Measurements from ENCODE around the gene EML2.
A peak's percentile ranks its signal among the peaks of the same experiment; 100 is the strongest.
"Not testable (repeated sequence)": the region's sequence is repeated elsewhere in the genome, so short reads cannot be mapped to it uniquely, and the experiment has no call there.

The EML2 gene

DNA sequence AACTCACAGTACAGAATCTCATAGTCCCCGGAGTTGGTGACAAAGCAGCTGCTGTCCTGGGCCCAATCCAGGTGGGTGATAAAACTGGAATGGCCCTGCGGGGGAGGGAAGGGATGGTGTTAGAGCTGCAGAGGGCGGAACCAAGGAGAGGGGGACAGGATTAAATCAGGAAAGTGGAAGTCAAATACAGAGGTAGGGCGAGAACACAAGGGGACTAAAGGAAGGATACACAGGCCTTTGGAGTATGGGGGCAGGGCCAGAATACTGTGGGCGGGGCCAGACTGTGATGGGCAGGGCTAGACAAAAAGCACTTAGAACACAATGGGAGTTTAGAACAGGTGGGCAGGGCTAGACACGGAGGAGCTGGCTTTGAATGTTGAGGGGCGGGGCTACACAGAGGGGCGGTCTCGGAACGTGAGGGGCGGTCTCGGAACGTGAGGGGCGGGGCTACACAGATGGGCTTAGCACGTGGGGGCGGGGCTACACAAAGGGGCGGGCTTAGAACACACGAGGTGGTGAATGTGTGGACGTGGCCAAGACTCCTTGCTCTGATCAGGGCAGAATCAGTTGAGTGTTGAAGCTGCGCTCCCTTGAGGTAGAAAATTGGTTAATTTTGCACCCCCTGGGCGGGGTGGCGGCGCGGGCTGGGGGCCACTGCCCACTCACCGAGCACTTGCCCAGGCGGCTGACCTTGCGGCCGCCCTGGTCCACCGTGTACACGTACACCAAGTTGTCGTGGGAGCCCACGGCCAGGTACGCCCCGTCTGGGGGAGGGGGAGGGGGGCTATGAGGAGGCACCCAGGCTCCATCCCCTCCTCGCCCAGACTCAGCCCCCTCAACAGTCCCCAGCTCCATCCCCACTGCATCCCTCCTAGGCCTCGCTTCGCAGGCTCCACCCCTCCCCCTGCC is 23.1 kb downstream of the EML2 start:
- peak in 1 of 2 donors; percentile 9 for DNase-seq

DNA sequence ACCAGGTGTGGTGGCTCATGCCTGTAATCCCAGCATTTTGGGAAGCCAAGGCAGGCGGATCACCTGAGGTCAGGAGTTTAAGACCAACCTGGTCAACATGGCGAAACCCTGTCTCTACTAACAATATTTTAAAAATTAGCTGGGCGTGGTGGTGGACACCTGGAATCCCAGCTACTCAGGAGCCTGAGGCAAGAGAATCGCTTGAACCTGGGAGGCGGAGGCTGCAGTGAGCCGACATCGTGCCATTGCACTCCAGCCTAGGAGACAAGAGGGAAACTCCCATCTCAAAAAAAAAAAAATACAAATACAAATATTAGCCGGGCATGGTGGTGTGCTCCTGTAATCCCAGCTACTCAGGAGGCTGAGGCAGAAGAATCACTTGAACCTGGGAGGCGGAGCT is 24.1 kb downstream of the EML2 start:
- not testable (repeated sequence) for DNase-seq

DNA sequence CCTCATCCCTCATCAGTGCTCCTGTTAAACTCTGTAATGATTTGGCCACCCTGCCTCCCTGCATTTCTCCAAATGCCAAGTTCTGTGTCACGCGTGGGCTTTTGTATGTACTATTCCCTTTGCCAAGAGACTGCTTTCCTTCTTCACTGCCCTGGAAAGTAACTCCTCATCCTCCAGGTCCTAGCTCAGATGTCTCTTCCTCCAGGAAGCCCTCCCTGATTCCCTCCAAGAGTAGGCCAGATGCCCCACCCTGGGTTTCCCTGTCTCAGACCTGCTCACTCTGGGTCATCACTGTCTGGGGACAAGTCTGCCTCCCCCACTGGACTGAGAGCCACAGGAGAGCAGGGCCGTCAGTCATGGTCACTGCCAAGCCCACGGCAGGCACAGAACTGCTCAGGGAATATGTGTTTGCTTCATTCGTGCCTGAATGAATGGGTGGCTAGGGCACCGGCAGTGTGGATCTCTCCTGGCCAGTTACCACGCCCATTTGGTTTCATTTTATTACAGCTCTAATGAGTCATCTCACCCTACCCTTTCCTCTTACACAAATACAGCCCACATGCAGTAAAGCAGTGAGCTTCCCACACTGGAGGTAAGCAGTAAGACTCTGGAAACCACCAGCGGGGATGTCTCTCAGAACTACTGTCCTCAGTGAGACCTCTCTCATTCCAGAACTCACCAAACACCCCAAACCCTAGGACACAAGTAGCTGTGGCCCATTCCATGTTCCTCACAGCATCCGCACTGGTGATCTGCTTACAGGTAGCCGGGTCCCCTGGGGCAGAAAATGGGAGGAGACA is 25.1 kb downstream of the EML2 start:
- DNase-seq, result peak in 1 of 2 donors; percentile 35

DNA sequence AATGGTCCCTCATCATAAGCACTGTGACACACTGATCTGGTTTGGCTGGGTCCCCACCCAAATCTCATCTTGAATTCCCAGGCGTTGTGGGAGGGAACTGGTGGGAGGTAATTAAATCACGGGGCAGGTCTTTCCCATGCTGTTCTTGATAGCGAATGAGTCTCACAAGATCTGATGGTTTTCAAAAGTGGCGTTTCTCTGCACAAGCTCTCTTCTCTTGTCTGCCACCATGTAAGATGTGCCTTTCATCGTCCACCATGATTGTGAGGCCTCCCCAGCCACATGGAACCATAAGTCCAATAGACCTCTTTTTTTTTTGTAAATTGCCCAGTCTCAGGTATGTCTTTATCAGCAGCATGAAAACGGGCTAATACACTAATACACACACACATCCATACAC is 30.2 kb downstream of the EML2 start:
- DNase-seq, result no peak

DNA sequence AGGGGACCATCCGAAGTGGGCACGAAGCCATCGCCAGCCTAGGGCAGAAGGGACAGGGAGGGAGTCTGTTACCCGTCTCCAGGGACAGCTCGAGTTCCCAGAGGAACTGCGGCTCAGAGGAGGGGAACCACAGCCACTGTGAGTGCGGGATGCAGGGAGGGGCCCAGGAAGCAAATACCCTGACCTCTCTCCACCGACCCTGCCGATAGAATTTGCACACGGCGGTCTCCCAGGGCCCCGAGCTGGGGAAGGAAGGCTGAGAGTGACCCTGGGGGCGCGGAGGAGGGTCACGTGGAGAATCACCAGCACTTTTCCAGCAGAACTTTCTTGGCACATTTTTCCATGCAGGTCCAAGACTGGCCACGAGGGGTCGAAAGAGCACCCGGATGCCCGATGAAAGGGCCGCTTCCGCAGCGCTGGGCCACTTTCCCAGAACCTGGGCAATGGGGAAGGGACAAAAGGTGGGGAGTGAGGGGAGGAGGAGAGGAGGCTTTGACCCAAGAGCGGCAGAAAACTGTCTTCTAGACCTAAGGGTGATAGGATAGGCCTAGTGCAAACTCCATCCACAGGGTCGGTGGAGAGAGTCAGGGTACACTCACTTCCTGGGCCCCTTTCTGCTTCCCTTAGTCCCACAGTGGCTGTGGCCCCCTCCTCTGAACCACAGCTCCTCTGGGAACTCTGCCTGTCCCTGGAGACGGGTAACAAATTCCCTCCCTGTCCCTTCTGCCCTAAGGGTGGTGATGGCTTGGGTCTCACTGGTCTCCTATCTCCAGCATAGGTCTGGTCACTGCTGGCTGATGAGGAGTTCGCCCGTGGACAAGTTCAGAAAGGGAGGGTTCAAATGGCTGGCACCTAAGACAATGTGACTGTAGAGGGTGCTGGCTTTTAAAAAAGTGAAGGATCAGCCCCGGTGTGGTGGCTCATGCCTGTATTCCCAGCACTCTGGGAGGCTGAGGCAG is 31.8 kb downstream of the EML2 start:
- DNase-seq, result no peak

DNA sequence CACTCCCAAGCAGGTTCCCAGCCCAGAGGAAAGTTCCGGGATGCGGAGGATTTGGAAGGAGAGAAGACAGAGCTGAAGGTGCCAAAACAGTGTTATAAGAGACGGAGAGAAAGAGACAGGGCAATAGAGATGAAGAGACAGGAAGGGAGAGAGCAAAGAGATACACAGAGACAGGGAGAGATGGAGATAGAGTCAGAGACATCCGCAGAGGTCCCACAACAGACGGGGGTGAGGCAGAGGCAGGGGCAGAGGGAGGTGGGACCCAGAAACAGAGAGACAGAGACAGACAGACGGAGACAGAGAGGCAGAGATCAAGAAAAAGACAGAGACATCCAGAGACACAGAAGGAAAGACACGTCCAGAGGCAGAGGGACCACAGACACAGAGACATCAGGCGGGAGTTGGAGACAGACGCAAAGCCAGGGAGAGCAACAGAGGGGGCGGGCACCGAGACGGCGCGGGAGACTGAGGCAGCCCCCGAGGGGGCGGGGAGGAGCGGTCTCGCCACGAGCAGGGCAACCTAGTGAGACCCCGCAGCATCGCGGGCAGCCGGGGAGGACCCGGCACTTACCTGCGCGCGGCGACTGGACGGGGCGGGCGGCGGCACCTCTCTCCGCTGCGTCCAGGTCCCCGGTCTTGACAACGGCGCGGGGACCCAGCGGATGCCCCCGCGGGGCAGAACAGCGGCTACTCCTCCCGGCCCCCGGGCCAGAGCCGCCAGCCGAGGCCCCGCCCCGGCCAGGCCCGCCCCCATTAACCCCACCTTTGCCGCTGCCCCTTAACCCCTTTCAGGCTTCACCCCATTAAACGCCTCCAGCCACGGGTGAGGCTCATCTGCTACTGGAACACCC is 37.4 kb downstream of the EML2 start, which contains the start of gene GPR4:
Gene GPR4 (minus strand): TSS at position 689 of the 851 bp plus-strand sequence. CDS start 10,346 bp downstream, outside the sequence.
- no peak for DNase-seq

DNA sequence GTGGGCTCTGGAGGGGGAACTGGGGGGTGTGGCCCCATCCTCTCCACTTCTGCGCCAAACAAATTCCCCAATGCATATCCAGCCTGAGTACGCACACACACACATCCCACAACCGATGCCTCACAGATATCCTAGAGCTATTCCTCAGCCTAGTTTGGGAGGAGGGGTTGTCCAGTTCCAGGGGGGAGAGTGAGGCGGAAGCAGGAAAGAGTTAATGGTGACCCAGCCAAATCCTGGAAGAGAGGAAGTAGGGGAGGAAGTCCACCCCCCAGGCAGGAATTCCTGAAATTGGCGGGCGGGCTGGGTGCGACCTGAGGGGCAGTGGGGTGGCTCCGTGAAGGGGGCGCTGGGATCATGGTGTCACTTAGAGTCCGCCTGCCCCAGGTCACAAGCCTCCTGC is 38.1 kb downstream of the EML2 start:
- DNase-seq, result no peak

DNA sequence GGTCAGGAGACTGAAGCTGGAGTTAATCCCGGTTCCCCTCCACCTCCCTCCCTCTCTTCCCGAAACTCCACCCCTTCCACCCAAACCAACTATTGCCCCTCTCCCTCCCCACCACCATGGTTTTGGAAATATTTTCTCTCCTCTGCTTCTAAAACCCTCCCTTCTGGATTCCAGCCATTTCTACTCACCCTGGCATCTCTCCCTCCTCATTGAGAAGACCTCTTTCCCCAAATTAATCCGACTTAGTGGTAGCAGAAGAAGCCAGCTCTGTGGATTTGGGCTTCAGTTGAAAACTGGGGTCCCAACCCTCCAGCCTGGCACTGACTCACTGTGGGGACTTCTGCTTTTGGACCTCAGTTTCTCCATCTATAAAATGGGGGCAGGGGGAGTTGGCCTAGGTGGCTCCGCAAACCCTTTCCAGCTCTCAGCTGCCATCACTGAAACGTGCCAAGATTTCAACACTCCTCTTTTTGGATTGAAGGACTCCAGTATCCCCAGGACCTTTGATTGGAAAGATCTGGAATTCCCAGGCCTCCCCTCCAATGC is 38.8 kb downstream of the EML2 start:
- DNase-seq, result no peak

DNA sequence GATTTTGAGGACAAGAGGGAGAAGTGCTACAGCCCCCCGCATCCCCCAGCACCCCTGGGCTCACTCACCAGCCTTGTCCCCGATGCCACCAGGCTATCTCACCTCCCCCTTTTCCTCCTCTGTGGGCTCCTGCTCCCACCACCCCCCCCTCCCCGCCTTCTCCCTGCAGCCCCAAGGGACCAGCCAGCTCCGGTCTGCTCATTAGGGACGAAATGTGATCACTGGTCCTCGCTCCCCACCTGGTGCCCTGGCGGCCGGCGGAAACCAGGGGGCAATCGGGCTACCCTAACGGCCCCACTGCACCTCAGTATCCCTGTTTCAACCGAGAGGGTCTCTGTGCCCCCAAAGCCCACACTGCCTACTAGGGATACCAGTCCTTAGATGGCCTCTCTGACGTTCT is 39.9 kb downstream of the EML2 start:
- no peak for DNase-seq

DNA sequence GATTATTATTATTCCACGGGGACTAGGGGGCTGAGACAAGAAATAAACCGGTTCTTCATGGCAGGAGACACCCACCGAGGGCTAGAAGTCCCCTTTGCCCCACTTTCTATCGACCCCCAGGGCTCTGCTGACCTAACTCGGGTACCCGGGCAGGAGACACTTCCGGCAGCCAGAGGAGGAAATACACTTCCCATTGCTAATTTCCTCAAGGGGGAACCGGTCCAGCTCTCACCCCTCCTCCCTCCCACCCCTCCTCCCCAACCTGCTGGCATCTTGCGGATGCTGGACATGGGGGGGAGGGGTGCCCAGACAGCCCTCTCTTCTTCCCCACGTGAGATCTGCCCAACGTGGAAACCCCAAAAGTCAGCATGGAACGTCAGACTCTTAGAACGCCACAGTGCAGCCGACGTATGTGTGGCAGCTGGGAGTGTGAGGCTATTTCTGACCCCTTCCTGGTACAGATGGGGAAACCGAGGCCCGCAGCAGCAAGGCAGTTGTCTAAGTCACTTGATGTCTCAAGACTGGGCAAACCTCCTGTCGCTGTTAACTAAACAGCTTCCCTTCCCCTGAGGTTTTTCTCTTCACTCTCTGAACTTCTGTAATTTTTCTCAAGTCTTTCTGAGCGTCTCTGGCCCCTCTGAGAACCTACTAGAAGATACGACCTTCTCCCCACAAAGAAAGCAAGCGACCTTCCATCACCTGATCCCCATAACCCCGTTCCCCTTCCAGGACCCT is 40.8 kb downstream of the EML2 start:
- DNase-seq, result no peak

DNA sequence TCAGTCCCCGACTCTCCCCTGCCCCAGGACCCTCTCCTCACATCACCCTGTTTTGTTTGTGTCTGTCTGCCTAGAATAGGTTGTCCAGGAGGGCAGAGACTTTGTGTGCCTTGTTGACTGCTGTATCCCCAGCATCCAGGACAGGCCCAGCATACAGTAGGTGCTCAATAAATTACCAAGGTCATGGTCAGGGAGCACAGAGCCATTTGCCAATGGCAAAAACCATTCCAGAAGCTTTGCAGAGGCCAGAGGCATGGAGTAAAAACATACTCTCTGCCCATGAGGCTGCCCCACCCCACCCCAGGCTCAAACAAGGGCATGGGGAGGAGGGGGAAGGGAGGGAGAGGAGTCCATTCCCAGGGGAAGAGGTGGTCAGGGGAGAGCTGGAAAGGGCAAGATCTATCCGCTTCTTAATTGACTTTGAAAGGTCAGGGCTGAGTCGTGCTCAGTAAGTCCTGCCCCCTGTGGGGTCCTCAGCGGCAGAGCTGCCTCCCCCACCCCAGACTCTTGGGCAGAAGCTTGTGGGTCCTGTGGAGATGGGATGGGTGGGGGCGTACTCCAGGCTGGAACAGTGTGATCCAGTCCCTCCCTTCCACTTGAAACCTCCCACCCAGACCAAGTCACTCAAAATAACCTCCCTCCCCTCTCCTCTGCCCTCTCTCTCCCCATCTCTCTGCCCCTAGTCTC is 41.6 kb downstream of the EML2 start:
- DNase-seq, result no peak

DNA sequence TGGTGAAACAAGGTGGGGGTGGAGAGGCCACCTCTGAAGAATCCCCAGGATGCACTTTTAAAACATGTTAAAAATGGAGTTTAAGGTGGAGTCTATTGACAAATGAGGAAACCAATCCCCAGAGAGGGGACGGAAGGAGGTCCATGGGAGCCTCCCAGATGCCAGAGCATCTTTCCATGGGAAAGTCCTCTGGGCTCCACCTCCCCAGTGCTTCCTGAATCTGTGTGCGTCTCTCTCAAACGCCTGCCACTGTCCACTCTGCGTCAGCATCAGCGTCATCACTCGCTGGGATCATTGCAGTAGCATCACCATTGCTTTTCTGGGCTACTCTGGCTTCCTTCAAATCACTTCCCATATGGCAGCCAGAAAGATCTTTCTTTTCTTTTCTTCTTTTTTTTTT is 43.4 kb downstream of the EML2 start:
- DNase-seq, result no peak

DNA sequence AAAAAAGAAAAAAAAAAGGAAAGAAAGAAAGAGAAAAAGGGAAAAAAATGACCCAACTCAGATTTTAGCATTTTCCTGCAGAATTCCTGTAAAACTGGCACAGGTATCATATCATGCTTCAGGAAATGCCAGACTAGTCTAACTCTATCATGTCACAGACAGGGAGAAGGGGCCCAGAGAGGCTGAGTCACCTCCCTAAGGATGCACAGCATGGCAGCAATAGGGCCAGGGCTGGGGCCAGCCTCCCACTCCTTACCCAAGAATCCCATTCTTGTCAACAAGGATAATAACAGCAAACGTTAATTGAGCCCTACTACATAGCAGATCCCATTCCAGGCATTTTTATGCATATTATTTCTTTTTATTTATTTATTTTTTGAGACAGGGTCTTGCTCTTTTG is 45.7 kb downstream of the EML2 start:
- no peak for DNase-seq

DNA sequence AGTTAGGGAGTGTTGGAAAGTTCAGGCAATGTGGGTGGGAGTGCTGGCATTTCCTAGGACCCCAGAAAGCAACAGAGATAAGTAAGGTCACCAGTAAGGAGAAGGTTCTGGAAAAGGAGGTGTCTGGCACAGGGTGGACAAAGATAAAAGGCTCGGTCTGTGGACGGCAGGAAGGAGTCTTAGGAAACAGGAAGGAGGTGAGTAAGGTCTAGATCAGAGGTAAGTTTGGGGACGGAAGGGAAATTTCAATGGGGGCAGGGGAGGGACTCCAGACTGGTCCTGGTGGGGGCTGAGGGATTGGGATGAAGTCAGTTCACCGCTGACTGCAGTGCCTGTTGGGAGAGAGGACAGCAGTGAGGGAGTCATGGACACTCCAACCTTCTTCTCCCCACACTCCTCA is 46.8 kb downstream of the EML2 start:
- no peak for DNase-seq

DNA sequence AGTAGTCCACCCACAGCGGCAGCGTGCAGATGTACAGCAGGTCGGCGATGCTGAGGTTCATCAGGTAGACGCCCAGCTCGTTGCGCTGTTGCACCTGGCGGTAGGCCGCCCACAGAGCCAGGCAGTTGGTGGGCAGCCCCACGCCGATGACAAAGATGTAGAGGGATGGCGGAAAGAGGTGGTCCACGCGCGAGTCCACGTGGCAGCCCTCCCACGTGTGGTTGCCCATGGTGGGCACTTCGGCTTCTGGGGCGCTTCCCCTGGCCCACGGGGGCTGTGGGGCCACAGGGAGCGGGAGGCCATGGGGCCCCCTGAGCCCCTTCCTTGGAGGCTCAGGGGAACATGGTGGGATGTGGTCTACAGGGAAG is 47.6 kb downstream of the EML2 start:
- no peak for DNase-seq

DNA sequence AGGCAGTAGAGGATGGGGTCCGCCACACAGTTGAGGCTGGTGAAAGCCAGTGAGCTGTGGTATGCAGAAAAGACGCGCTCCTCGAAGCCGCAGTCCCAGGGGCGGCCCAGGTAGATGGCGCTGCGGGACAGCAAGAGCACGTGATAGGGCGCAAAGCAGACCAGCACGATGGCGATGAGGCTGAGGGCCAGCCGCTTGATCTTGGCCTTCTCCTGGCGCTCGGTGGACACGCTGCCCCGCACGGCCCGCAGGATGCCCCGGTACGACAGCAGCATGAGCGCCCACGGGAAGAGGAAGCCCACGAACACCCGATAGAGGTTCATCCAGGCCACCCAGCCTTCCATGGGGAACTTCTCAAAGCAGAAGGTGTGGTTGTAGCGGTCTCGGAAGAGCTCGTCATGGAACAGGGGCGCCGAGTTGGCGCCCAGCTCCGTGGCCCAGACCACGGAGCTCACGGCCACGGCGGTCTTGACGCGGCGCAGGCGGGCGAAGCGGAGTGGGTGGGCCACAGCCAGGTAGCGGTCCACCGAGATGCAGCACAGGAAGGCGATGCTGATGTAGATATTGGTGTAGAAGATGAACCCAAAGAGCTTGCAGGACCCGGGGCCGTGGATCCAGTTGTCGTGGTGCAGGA is 48.1 kb downstream of the EML2 start:
- DNase-seq, result no peak

DNA sequence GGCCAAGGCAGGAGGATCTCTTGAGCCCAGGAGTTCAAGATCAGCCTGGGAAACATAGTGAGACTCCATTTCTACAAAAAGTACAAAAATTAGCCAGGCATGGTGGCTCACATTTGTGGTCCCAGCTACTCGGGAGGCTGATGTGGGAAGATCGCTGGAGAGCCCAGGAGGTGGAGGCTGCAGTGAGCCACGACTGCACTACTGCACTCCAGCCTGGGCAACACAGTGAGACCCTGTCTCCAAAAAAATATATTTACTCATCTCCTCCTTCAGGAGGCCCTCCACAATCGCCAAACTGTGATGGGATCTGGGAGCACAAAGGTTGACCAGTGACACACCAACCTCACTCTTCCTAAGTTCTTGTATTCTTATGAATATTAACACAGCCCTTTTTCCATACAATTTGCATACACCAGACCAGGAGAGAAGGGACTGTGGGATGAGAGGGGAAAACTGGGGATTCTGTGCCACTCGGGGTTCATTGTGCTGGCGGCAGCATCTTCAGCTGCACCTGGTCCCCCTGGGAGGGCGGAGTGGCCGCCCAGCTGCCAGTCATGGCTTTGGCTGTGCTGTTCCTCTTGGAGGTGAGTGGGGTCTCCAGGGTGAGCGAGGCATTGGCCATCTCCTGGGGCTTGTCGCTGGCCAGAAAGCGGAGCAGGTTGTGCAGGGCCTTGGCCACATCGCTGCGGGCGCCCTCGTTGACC is 48.7 kb downstream of the EML2 start:
- no peak for DNase-seq

DNA sequence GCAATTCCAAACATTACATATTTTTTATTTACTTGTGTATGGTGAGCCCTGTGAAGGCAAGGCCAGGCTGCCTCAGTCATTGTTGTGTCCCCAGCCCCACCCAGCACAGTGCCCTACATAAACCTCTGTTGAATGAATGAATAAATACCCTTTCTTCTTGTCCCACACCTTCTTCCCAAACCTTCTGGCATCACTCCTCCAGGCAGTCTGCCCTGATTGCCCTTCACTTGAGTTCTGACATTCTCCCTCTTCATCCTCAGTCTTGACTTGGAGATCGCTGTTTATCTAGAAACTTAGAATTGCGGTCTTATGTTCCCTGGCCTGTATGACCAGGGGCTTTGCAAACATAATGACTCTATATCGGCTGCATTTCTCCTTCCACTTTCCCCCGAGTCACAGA is 49.4 kb downstream of the EML2 start:
- DNase-seq, result no peak

DNA sequence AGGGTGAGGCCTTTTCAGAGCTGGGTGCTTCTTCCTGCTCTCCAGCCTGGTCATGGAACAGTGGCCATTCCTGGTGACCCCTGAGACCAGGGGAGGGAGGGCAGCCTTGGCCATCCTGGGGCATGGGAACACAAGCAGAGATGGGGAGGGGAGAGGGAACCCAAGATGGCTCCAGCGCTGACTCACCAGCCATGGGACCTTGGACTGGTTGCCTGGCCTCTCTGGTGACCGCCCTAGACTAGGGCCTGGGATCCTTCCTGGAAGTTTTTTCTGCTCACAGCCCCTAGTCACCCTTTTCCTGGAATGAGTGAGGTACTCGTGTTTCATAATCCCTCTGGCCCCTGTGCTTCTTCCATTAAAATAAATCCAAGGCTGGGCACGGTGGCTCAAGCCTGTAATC is 51.3 kb downstream of the EML2 start:
- DNase-seq, result no peak

Data from bone marrow (tissue), 2 donors.